ENCODE data around the gene SEMA4D. TPM values are rescaled to one million over a fixed set of nuclear protein-coding genes. Genes with fewer than 3 reads are reported as not detected.

Gene SEMA4D
- total RNA-seq, 4 donors from 2014 or later = 1.5 to 27.8 (median 11.6) TPM

DNA sequence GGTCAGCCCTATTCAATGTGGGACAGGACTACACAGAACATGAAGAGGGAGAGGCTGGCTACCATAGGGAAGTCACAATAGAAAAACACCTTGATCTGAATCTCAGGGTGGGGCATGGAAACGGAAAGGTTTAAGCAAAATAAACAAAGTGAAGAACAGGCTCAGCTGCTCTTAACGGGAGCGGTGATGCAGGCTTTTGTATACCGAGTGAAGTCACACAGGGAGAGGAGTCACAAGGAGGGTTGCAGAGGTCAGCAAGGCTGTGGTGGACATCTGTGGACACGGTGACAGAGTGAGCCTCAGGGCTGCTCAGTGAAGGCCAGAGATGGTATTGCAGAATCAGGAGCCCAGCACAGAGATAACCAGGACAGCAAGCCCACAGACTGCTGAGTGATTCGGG is 30.6 kb upstream of the SEMA4D start:
- no peak for DNase-seq
- TF ChIP-seq, protein P1, sequence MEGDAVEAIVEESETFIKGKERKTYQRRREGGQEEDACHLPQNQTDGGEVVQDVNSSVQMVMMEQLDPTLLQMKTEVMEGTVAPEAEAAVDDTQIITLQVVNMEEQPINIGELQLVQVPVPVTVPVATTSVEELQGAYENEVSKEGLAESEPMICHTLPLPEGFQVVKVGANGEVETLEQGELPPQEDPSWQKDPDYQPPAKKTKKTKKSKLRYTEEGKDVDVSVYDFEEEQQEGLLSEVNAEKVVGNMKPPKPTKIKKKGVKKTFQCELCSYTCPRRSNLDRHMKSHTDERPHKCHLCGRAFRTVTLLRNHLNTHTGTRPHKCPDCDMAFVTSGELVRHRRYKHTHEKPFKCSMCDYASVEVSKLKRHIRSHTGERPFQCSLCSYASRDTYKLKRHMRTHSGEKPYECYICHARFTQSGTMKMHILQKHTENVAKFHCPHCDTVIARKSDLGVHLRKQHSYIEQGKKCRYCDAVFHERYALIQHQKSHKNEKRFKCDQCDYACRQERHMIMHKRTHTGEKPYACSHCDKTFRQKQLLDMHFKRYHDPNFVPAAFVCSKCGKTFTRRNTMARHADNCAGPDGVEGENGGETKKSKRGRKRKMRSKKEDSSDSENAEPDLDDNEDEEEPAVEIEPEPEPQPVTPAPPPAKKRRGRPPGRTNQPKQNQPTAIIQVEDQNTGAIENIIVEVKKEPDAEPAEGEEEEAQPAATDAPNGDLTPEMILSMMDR (IDR thresholded peaks at IDR 0.05) = no peak
- H3K36me3 ChIP-seq = no peaks in the 10 kb centered on the region
- no peaks in the 10 kb centered on the region for H3K4me1 ChIP-seq
- H3K9me3 ChIP-seq = no peaks in the 10 kb centered on the region
- intact Hi-C loops (cut with DNase I; ENCODE audit: low total_unique reads) = no loop called here
- no peaks in the 10 kb centered on the region for H3K27me3 ChIP-seq
- H3K27ac ChIP-seq = no peak overlapping the region
- no peak overlapping the region for H3K4me3 ChIP-seq

DNA sequence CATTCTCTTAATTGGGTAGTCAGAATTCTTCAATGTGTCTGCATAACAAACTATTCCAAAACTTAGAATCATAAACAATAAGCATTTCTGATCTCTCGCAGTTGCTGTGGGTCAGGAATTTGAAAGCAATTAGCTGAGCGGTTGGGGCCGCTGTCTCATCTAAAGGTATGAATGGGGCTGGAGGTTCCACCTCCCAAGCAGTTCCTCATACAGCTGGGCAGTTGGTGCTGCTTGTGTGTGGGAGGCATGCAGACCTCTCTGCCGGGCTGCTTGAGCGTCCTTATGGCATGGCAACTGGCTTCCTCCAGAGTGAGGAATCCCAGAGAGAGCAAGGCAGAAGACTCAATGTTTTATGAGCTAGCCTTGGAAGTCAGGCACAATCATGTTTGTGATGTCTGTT is 30.2 kb upstream of the SEMA4D start:
- H3K36me3 ChIP-seq = no peaks in the 10 kb centered on the region
- DNase-seq = no peak
- H3K4me1 ChIP-seq = no peaks in the 10 kb centered on the region
- H3K27me3 ChIP-seq = no peaks in the 10 kb centered on the region
- H3K4me3 ChIP-seq = no peak overlapping the region
- H3K27ac ChIP-seq = no peak overlapping the region
- H3K9me3 ChIP-seq = no peaks in the 10 kb centered on the region
- intact Hi-C loops (cut with DNase I; ENCODE audit: low total_unique reads) = no loop called here
- TF ChIP-seq, protein P1 (IDR thresholded peaks at IDR 0.05) = no peak
- no peak for TF ChIP-seq POLR2A (IDR thresholded peaks at IDR 0.05)

DNA sequence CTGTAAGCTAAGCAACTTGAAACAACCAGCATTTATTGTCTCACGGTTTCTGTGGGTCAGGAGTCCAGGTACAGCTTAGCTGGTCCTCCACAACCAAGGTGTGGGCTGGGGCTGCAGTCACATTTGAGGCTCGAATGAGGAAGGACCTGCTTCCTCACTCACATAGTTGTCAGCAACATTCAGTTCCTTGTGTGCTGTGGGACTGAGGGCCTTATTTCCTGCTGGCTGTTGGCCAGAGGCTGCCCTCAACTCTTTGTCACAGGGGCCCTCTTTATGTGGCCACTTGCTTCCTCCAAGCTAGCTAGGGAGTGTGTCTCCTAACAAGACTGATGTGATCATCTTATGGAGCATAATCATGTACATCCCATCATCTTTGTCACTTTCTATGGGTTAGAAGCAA is 29.2 kb upstream of the SEMA4D start:
- Histone ChIP-seq H3K27ac (no peak overlapping the region), H3K36me3 (no peaks in the 10 kb centered on the region), H3K27me3 (no peaks in the 10 kb centered on the region), H3K9me3 (no peaks in the 10 kb centered on the region), H3K4me1 (no peaks in the 10 kb centered on the region), H3K4me3 (no peak overlapping the region)
- no peak for DNase-seq
- TF ChIP-seq, protein P1 (IDR thresholded peaks at IDR 0.05) = no peak
- TF ChIP-seq POLR2A (IDR thresholded peaks at IDR 0.05) = no peak
- intact Hi-C loops (cut with DNase I; ENCODE audit: low total_unique reads) = no loop called here

DNA sequence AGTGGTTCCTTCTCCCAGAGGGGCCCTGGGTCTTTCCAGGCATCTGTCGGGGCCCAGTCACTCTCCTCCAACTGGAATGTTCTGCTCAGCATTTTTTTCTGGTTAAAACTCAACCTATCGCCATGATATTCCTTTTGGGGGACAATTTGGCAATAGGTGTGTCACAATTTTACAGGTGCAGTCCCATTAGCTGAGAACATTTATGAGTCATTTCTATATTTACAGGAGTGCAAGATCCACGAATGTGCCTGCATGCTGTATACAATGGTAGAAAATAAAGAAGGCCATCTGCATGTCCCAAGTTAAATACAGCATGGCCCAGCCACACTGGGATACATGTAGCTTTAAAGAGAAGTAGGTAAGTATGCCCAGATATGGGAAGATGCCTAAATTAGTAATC is 28.8 kb upstream of the SEMA4D start:
- DNase-seq = no peak

DNA sequence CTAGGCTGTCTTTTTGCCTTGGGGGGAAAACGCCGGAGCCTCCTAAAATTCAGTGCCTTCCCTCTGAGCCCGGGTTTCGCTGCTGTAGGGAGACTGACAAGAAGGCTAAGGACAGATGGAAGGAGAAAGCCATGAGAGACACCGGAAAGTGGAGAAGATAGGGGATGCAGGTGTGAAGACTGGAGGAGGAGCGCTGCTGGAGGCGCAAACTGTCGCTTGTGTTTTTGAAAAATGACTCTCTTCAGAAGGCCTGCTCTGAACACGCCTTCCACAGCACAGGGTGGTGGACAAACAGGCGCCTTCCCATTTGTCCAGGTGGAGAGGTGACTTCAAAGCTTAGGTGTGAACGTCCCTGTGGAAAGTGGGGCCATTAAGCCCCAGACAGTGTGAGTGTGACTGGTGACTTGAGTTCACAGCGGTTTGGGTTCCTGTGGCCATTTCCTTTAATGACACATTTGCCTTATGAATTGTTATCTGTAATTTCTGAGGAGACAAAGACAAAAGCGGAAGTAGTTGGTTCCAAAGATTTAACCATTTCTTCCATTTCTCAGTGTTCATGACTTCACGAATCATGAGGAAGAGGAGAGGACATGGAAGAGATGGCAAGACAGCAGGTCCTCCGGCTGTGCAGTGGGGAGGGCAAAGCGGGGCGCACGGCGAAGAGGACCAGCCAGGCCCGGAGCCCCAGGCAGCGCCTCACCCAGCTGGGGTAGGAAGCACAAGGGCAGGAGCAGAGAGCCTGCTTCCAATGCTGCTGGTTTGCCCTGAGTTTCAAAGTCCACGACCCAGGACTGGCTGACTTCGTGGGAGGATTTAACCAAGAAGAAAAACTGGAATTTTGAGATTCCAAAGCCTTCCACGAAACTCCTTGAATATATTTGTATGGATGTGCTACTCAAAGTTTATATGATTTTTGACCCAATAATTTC is 27.8 kb upstream of the SEMA4D start:
- Histone ChIP-seq H3K4me1 (no peaks in the 10 kb centered on the region), H3K27ac (no peak overlapping the region), H3K36me3 (no peaks in the 10 kb centered on the region), H3K27me3 (no peaks in the 10 kb centered on the region), H3K9me3 (no peaks in the 10 kb centered on the region), H3K4me3 (no peak overlapping the region)
- intact Hi-C loops (cut with DNase I; ENCODE audit: low total_unique reads) = no loop called here
- no peak for TF ChIP-seq POLR2A (IDR thresholded peaks at IDR 0.05)
- TF ChIP-seq, protein P1 (IDR thresholded peaks at IDR 0.05) = no peak
- DNase-seq = no peak

More for the DNA sequence above, 28.8 kb upstream of the SEMA4D start:
- H3K27ac ChIP-seq = no peak overlapping the region
- intact Hi-C loops (cut with DNase I; ENCODE audit: low total_unique reads) = no loop called here
- H3K4me1 ChIP-seq = no peaks in the 10 kb centered on the region
- no peak overlapping the region for H3K4me3 ChIP-seq
- no peaks in the 10 kb centered on the region for H3K36me3 ChIP-seq
- H3K27me3 ChIP-seq = no peaks in the 10 kb centered on the region
- no peak for TF ChIP-seq POLR2A (IDR thresholded peaks at IDR 0.05)
- TF ChIP-seq, protein P1 (IDR thresholded peaks at IDR 0.05) = no peak
- H3K9me3 ChIP-seq = no peaks in the 10 kb centered on the region

Measured in uterus (tissue), 4 donors.